Activated CD8-positive, alpha-beta memory T cell treated with anti-CD3 and anti-CD28 coated beads, Interleukin-2, amount 50 U/mL, for 4 hours (primary cell): ENCODE data around the gene OR2F2.

Experiments used
- DNase-seq: peaks from one replicate; pipeline ENCODE4 v3.0.0-alpha.2; 2020

Gene OR2F2

DNA sequence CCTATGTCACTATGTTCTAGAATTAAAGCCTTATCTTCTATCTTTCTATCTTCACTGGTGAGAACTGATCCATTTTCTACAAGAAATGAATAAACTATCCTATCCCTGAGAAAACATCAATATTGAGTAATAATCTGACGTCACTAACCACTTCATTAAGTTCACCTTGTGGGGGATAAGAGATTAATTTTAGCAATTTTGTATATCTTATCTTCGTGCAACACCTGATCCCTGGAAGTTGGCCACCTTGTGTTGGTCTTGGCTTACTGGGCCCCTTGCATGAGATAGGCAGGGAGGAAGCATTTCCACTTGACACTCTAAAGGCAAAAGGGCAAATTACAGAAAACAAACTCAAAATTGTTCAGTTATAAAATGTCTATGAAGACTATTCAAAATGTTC lies 45.0 kb downstream of the OR2F2 start:
- DNase-seq = no peak

DNA sequence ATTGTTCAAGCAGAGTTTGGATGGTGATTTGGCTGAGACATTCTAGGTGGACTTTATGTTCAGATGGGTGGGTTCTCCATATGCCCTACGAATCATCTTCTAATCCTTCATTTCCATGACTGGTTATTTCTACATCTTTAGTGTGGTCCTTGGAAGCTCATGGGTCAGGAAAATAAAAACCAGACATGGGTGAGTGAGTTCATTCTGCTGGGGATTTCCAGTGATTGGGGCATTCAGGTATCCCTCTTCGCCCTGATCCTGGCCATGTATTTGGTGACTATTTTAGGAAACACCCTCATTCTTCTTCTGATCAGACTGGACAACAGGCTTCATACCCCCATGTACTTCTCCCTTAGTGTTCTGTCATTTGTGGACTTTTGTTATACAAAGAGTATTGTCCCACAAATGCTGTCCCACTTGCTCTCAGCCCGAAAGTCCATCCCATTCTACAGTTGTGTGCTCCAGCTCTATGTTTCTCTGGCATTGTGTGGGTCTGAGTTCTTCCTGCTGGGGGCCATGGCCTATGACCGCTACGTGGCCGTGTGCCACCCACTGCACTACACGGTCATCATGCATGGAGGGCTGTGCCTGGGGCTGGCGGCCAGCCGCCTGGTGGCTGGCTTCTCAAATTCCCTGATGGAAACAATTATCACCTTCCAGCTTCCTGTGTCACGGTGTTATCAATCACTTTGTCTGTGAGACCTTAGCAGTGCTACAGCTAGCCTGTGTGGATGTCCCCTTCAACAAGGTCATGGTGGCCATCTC lies 45.9 kb downstream of the OR2F2 start:
- DNase-seq = no peak

DNA sequence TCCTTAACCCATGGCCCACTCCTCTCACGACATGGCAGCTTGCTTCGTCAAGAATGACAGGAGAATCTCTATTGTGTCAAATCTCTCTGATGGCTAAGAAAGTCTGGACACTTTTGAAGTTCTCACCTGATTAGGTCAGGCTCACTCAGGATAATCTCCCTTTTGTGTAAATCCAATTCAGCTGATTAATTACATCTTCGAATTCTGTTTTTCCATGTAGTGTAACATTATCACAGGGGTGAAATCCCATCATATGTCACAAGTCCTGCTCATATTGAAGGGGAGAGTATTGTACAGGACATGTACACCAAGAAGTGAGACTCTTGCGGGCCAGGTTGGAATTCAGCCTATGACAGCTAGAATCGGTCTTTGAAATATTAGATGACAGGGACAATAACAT lies 48.9 kb downstream of the OR2F2 start:
- DNase-seq = no peak
